Activated CD4-positive, alpha-beta T cell treated with anti-CD3 and anti-CD28 coated beads for 36 hours (primary cell): ENCODE results near the gene WWC2. TPM values are rescaled to one million over a fixed set of nuclear protein-coding genes. Genes with fewer than 3 reads are reported as not detected.

Experiments
- ATAC-seq: fragments of 200-7000 bp; cut with Tn5 transposase; one replicate; pipeline ENCODE4 v1.10.0; 2021; ENCODE audit warnings: mild to moderate bottlenecking, moderate library complexity
- CTCF ChIA-PET: fragments of 350-600 bp; sonication (Branson Sonifier 250); formaldehyde crosslinking; loops from one replicate; lab custom pipeline; 2021; ENCODE audit warnings: antibody characterized with exemption; lab: Charles Lee
- POLR2A ChIA-PET: fragments of 350-600 bp; sonication (Branson Sonifier 250); formaldehyde crosslinking; loops from one replicate; lab custom pipeline; 2021; ENCODE audit warnings: antibody characterized with exemption, inconsistent platforms; lab: Charles Lee
- DNase-seq: peaks from one replicate; pipeline ENCODE4 v3.0.0-alpha.2; 2020
- H3K27ac Mint-ChIP-seq: one replicate; pipeline ENCODE4 v1.8.0; 2021; ENCODE audit warnings: mixed read lengths
- H3K27me3 Mint-ChIP-seq: one replicate; pipeline ENCODE4 v1.8.0; 2021; ENCODE audit warnings: mixed read lengths
- H3K36me3 Mint-ChIP-seq: one replicate; pipeline ENCODE4 v1.8.0; 2021; ENCODE audit warnings: low read depth, mixed read lengths
- H3K4me1 Mint-ChIP-seq: one replicate; pipeline ENCODE4 v1.8.0; 2021; ENCODE audit warnings: mixed read lengths
- H3K4me3 Mint-ChIP-seq: one replicate; pipeline ENCODE4 v1.8.0; 2021; ENCODE audit warnings: mild to moderate bottlenecking, moderate library complexity, mixed read lengths
- H3K9me3 Mint-ChIP-seq: one replicate; pipeline ENCODE4 v1.8.0; 2021; ENCODE audit warnings: low read depth, mixed read lengths
- intact Hi-C, 2 experiments: fragments of 100-400 bp; cut with DNase I in 1 of 2; cut with micrococcal nuclease in 1 of 2; formaldehyde crosslinking; loops; one replicate each; pipeline versions ENCODE4 v1.14.2 to v1.15.1; 2022 to 2024; cut with DNase I, micrococcal nuclease
- total RNA-seq, 2 experiments: library from RNA; stranded (reverse); gene quantifications; one replicate each; pipeline ENCODE4 v1.2.3, GENCODE V29; 2021

WWC2 gene
- total RNA-seq, 2 experiments from 2014 or later, result 3.6 to 4.3 TPM

- CTCF ChIA-PET, result no interaction called here
- DNase-seq (no peak), ATAC-seq (no peak)
- Mint-ChIP-seq H3K9me3 (no peaks in the 10 kb centered on the region), H3K27ac (no peak overlapping the region), H3K4me1 (no peaks in the 10 kb centered on the region), H3K4me3 (no peak overlapping the region), H3K27me3 (peaks cover 5% of the 10 kb centered on the region), H3K36me3 (no peaks in the 10 kb centered on the region)
- POLR2A ChIA-PET, result no interaction called here
- intact Hi-C loops, result no loop called here
Observed at GRCh38 chr4:183173580-183174526, 74.8 kb downstream of the WWC2 start.

- Mint-ChIP-seq H3K9me3 (no peaks in the 10 kb centered on the region), H3K27me3 (peaks cover 10% of the 10 kb centered on the region), H3K36me3 (no peaks in the 10 kb centered on the region), H3K27ac (no peak overlapping the region), H3K4me3 (no peak overlapping the region), H3K4me1 (peaks cover 3% of the 10 kb centered on the region)
- ChIA-PET POLR2A (no interaction called here), CTCF (interaction anchor here (1.0 to 1.4 kb wide), 3 partner anchors 80 to 102 kb away, joined by 3 read pairs; no protein-coding TSS in a partner anchor)
- ATAC-seq (no peak), DNase-seq (no peak)
- intact Hi-C loops, result no loop called here
Observed at GRCh38 chr4:183175631-183176232, 76.7 kb downstream of the WWC2 start.

DNA sequence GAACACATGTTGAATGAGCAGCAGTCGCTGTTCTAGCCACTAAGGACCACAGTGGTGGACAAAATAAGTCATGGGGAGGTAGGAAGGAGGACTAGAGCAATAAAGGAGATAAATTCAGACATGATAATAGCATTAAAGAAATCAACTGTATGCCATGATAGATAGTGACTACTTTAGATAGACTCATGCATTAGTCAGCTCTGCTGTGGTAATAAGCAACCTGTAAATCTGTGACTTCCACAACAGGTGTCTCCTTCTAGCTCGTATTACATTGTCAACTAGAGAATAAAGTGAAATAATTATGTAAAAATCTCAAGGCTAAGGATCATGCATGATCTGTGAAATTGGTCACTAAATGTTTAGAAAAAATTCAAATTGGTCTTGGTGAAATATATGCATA, 77.9 kb downstream of the WWC2 start:
- POLR2A ChIA-PET, result no interaction called here
- H3K36me3 Mint-ChIP-seq, result no peaks in the 10 kb centered on the region
- no peak overlapping the region for H3K27ac Mint-ChIP-seq
- CTCF ChIA-PET, result no interaction called here
- DNase-seq (no peak), ATAC-seq (no peak)
- H3K4me1 Mint-ChIP-seq, result peaks cover 3% of the 10 kb centered on the region
- H3K27me3 Mint-ChIP-seq, result peaks cover 10% of the 10 kb centered on the region
- no peaks in the 10 kb centered on the region for H3K9me3 Mint-ChIP-seq
- no peak overlapping the region for H3K4me3 Mint-ChIP-seq
- intact Hi-C loops, result no loop called here

DNA sequence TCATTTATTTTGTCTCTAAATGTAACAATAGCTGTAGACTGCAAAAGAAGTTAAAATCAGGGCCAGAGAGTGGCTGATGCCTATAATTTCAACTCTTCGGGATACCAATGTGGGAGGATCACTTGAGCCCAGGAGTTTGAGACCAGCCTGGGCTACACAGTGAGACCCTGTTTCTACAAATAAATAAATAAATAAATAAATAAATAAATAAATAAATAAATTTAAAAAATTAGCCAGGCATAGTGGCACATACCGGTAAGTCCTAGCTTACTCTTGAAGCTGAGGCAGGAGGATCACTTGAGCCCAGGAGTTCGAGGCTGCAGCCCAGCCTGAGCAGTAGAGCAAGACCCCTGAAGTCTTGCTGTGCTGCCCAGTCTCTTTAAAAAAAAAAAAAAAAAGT, 79.1 kb downstream of the WWC2 start:
- Mint-ChIP-seq H3K4me1 (peaks cover 4% of the 10 kb centered on the region), H3K36me3 (no peaks in the 10 kb centered on the region), H3K4me3 (no peak overlapping the region), H3K27me3 (peaks cover 14% of the 10 kb centered on the region), H3K27ac (no peak overlapping the region), H3K9me3 (no peaks in the 10 kb centered on the region)
- ChIA-PET CTCF (interaction anchor here (0.7 to 0.9 kb wide), 2 partner anchors 28 to 75 kb away, joined by 3 to 5 read pairs; no protein-coding TSS in a partner anchor), POLR2A (no interaction called here)
- intact Hi-C loops, result no loop called here
- no peak for ATAC-seq
- DNase-seq, result no peak

- Mint-ChIP-seq H3K4me1 (peaks cover 17% of the 10 kb centered on the region), H3K27ac (no peak overlapping the region), H3K36me3 (peaks cover 2% of the 10 kb centered on the region), H3K9me3 (peaks cover 5% of the 10 kb centered on the region), H3K27me3 (peaks cover 20% of the 10 kb centered on the region), H3K4me3 (no peak overlapping the region)
- ChIA-PET CTCF (interaction anchor here (0.8 kb wide), 1 partner anchor 106 kb away, joined by 3 read pairs; no protein-coding TSS in a partner anchor), POLR2A (no interaction called here)
- ATAC-seq, result no peak
- no peak for DNase-seq
- intact Hi-C loops, result no loop called here
Observed at GRCh38 chr4:183180096-183180495, 81.0 kb downstream of the WWC2 start.

DNA sequence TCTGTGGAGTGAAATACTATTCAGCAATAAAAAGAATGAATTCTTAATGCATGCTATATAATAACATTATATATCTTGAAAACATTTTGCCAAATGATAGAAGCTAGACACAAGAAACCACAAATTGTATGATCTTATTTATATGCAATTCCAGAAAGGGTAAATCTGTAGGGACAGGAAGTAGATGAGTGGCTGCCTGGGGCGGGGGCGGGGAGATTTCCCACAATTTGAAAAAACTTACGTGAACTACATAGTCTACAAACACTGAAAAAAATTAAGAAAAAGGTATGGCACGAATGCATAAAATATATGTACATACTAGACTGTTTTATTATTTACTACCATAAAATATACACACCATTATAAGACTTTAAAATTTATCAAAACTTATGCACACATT, 81.6 kb downstream of the WWC2 start:
- Mint-ChIP-seq H3K27ac (no peak overlapping the region), H3K27me3 (peaks cover 20% of the 10 kb centered on the region), H3K4me1 (peaks cover 20% of the 10 kb centered on the region), H3K4me3 (no peak overlapping the region), H3K9me3 (peaks cover 5% of the 10 kb centered on the region), H3K36me3 (peaks cover 2% of the 10 kb centered on the region)
- intact Hi-C loops, result no loop called here
- CTCF ChIA-PET, result interaction anchor here (0.8 kb wide), 1 partner anchor 107 kb away, joined by 3 read pairs; no protein-coding TSS in a partner anchor
- ATAC-seq, result no peak
- no peak for DNase-seq
- POLR2A ChIA-PET, result no interaction called here

DNA sequence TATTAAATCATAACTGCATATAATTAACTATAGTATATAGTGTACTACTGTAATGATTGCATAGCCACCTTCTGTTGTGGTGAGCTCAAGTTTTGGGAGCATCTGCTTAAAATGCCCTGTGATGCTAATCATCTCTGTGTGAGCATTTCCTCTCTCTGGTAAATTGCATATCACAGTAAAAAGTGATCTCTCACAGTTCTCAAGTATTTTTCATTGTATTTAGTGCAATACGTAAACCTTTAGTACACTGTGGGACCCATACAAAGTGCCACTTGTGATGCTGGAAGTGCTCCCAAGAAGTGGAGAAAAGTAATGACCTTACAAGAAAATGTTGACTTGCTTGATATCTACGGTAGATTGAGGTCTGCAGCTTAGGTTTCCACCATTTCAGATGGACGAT, 82.0 kb downstream of the WWC2 start:
- ATAC-seq, result no peak
- ChIA-PET CTCF (interaction anchor here (0.8 kb wide), 1 partner anchor 107 kb away, joined by 3 read pairs; no protein-coding TSS in a partner anchor), POLR2A (no interaction called here)
- H3K36me3 Mint-ChIP-seq, result peaks cover 2% of the 10 kb centered on the region
- H3K4me1 Mint-ChIP-seq, result peaks cover 20% of the 10 kb centered on the region
- H3K4me3 Mint-ChIP-seq, result no peak overlapping the region
- no peak overlapping the region for H3K27ac Mint-ChIP-seq
- no peak for DNase-seq
- H3K27me3 Mint-ChIP-seq, result peaks cover 21% of the 10 kb centered on the region
- intact Hi-C loops, result no loop called here
- H3K9me3 Mint-ChIP-seq, result peaks cover 5% of the 10 kb centered on the region

- peaks cover 20% of the 10 kb centered on the region for H3K4me1 Mint-ChIP-seq
- no peak overlapping the region for H3K27ac Mint-ChIP-seq
- DNase-seq (peak; percentile 56), ATAC-seq (peak; percentile 58)
- ChIA-PET POLR2A (no interaction called here), CTCF (interaction anchor here (0.7 kb wide), 1 partner anchor 245 kb away, joined by 3 read pairs; no protein-coding TSS in a partner anchor)
- peaks cover 26% of the 10 kb centered on the region for H3K27me3 Mint-ChIP-seq
- peaks cover 2% of the 10 kb centered on the region for H3K36me3 Mint-ChIP-seq
- H3K4me3 Mint-ChIP-seq, result no peak overlapping the region
- peaks cover 5% of the 10 kb centered on the region for H3K9me3 Mint-ChIP-seq
- intact Hi-C loops, result no loop called here
Observed at GRCh38 chr4:183182873-183183725, 84.0 kb downstream of the WWC2 start.

DNA sequence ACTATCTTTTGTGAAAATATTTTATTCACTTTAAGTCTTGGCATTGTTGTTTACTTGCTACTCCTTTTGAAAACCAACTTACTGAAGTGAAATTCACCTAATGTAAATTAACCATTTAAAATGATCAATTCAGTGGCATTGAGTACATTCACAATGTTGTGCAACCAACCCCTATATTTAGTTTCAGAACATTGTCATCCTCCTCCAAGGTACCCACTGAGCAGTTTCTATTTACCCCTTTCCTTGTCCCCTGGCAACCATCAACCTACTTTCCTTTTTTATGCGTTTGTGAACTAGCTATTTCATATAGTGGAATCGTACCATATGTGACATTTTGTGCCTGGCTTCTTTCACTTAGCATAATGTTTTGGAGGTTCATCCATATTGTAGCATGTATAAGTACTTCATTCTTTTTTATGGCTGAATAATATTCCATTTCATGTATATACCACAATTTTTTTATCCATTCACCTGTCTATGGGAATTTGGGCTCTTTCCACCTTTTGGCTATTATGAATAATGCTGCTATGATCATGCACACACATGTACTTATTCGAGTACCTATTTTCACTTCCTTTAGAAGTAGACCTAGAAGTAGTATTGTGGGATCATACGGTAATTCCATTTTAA, 85.0 kb downstream of the WWC2 start:
- Mint-ChIP-seq H3K36me3 (peaks cover 2% of the 10 kb centered on the region), H3K27ac (no peak overlapping the region), H3K27me3 (peaks cover 26% of the 10 kb centered on the region), H3K9me3 (peaks cover 5% of the 10 kb centered on the region), H3K4me1 (peaks cover 20% of the 10 kb centered on the region), H3K4me3 (no peak overlapping the region)
- intact Hi-C loops, result no loop called here
- no peak for DNase-seq
- ChIA-PET CTCF (interaction anchor here (0.7 kb wide), 1 partner anchor 245 kb away, joined by 3 read pairs; no protein-coding TSS in a partner anchor), POLR2A (no interaction called here)
- ATAC-seq, result peak; percentile 45

DNA sequence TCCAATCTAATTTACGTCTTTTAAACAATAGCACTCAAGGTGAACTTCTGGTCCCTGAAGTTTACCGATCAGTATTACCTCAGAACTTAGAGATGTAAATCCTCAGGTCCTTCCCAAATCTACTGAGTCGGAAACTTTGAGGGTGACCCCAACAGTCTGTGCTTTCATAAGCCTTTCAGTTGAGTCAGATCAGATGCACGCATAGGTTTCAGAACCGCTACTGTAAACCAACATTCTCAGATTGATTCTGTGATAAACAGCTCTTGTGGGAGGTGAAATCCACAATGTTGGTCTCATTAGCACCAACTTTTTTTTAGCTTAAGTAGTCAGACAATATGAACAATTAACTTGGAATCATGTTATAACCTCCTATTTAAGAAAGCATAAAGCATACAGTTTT, 86.0 kb downstream of the WWC2 start:
- Mint-ChIP-seq H3K27ac (no peak overlapping the region), H3K4me1 (peaks cover 18% of the 10 kb centered on the region), H3K4me3 (no peak overlapping the region), H3K9me3 (peaks cover 5% of the 10 kb centered on the region), H3K27me3 (peaks cover 23% of the 10 kb centered on the region), H3K36me3 (peaks cover 2% of the 10 kb centered on the region)
- DNase-seq (peak; percentile 24), ATAC-seq (peak; percentile 71)
- ChIA-PET CTCF (no interaction called here), POLR2A (no interaction called here)
- intact Hi-C loops, result no loop called here

DNA sequence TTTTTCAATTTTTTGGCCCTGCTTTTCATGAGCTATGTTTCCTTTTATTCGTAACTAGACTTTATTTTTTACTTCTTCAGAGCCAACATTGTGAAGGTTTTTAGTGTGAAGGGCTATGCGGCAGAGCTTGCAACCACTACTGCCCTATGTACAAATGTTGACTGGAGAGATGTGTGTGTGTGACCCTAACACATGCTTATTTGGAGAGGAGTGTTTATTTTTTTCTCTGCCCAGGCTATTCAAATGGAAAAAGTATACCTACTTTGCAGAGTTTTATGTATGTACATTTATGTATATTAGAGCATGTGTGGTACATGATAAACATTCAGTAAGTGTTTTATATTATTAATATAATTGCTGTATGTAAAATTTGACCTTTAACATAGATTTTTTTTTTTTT, 86.5 kb downstream of the WWC2 start:
- intact Hi-C loops, result no loop called here
- Mint-ChIP-seq H3K4me3 (no peak overlapping the region), H3K9me3 (peaks cover 5% of the 10 kb centered on the region), H3K36me3 (peaks cover 2% of the 10 kb centered on the region), H3K4me1 (peaks cover 18% of the 10 kb centered on the region), H3K27ac (no peak overlapping the region), H3K27me3 (peaks cover 23% of the 10 kb centered on the region)
- ChIA-PET CTCF (no interaction called here), POLR2A (no interaction called here)
- DNase-seq (no peak), ATAC-seq (no peak)
